Right ventricle myocardium superior (tissue), 1 donor: ENCODE measurements around the gene PPTC7. TPM values are rescaled to one million over a fixed set of nuclear protein-coding genes. Genes with fewer than 3 reads are reported as not detected.
"Not testable (repeated sequence)": the region's sequence is repeated elsewhere in the genome, so short reads cannot be mapped to it uniquely, and the experiment has no call there.

Experiments
- ATAC-seq: fragments of 200-7000 bp; cut with Tn5 transposase; one replicate; pipeline ENCODE4 v1.9.1; 2020; ENCODE audit warnings: mild to moderate bottlenecking; ENCODE audit not compliant: poor library complexity
- DNase-seq: peaks from one replicate; pipeline ENCODE4 v3.0.0-alpha.2; 2020
- intact Hi-C: fragments of 100-400 bp; cut with DNase I; formaldehyde crosslinking; loops from one replicate; pipeline ENCODE4 v1.11.2; 2022
- total RNA-seq: library from RNA; stranded (reverse); fragmentation: NEBNext Ultra II Directional; extraction: Animal tissue kit (Norgen Biotek cat#: 25700); gene quantifications from one replicate; pipeline ENCODE4 v1.2.1, GENCODE V29; 2021
- donor health status: DM: no; HTN: yes; CAD: no; lungs with severe emphysema.

The PPTC7 gene
- total RNA-seq, 1 donor from 2014 or later = 98.3 TPM

GRCh38 chr12:110545812-110546211 is 37.3 kb downstream of the PPTC7 start:
- intact Hi-C loops = loop anchor here (5.0 kb wide), 1 partner anchor 36 kb away; the partner anchor contains the start of gene PPTC7
- no peak for ATAC-seq
- no peak for DNase-seq

- intact Hi-C loops = loop anchor here (5.0 kb wide), 1 partner anchor 37 kb away; the partner anchor contains the start of gene PPTC7
- DNase-seq, ATAC-seq: not testable (repeated sequence)
Observed at GRCh38 chr12:110545259-110545658, 37.9 kb downstream of the PPTC7 start.

- ATAC-seq (peak; percentile 1), DNase-seq (no peak)
- intact Hi-C loops = no loop called here
Observed at GRCh38 chr12:110543965-110544364, 39.2 kb downstream of the PPTC7 start.

GRCh38 chr12:110543252-110543959 is 39.7 kb downstream of the PPTC7 start:
- DNase-seq (peak; percentile 90), ATAC-seq (peak; percentile 90)
- intact Hi-C loops = no loop called here

GRCh38 chr12:110540048-110540447 is 43.1 kb downstream of the PPTC7 start:
- DNase-seq (no peak), ATAC-seq (no peak)
- intact Hi-C loops = no loop called here

- intact Hi-C loops = no loop called here
- DNase-seq (no peak), ATAC-seq (peak; percentile 29)
Observed at GRCh38 chr12:110538869-110539622, 44.1 kb downstream of the PPTC7 start.

GRCh38 chr12:110537605-110538409 is 45.3 kb downstream of the PPTC7 start:
- intact Hi-C loops = no loop called here
- peak; percentile 86 for ATAC-seq
- DNase-seq = peak; percentile 84

GRCh38 chr12:110536834-110537604 is 46.1 kb downstream of the PPTC7 start:
- no peak for ATAC-seq
- DNase-seq = no peak
- intact Hi-C loops = no loop called here

- ATAC-seq (no peak), DNase-seq (no peak)
- intact Hi-C loops = no loop called here
Observed at GRCh38 chr12:110534811-110535210, 48.3 kb downstream of the PPTC7 start.

GRCh38 chr12:110533607-110534006 is 49.5 kb downstream of the PPTC7 start:
- ATAC-seq = no peak
- intact Hi-C loops = no loop called here

GRCh38 chr12:110532644-110533043 is 50.5 kb downstream of the PPTC7 start:
- ATAC-seq = no peak

More at GRCh38 chr12:110533607-110534006, 49.5 kb downstream of the PPTC7 start:
- DNase-seq = no peak

GRCh38 chr12:110531741-110532333 is 51.3 kb downstream of the PPTC7 start:
- DNase-seq (no peak), ATAC-seq (no peak)
- intact Hi-C loops = no loop called here

More at GRCh38 chr12:110532644-110533043, 50.5 kb downstream of the PPTC7 start:
- DNase-seq = no peak
- intact Hi-C loops = no loop called here

GRCh38 chr12:110530511-110530910 is 52.6 kb downstream of the PPTC7 start:
- ATAC-seq = no peak
- intact Hi-C loops = no loop called here

GRCh38 chr12:110528277-110528839 is 54.8 kb downstream of the PPTC7 start:
- no peak for ATAC-seq
- intact Hi-C loops = loop anchor here (10.0 kb wide), 1 partner anchor 306 kb away; no protein-coding TSS in a partner anchor
- no peak for DNase-seq

More at GRCh38 chr12:110530511-110530910, 52.6 kb downstream of the PPTC7 start:
- DNase-seq = no peak

- intact Hi-C loops = loop anchor here (10.0 kb wide), 1 partner anchor 314 kb away; no protein-coding TSS in a partner anchor
- not testable (repeated sequence) for DNase-seq, ATAC-seq
Observed at GRCh38 chr12:110520876-110521712, 62.0 kb downstream of the PPTC7 start.

- ATAC-seq, intact Hi-C loops, DNase-seq: not testable (repeated sequence)
Observed at GRCh38 chr12:110518014-110518413, 65.1 kb downstream of the PPTC7 start.

GRCh38 chr12:110516995-110517394 is 66.1 kb downstream of the PPTC7 start:
- intact Hi-C loops = no loop called here
- DNase-seq (no peak), ATAC-seq (no peak)
